Astrocyte (in vitro differentiated cells and primary cell): Measurements from ENCODE around the gene CLTCL1. TPM values are rescaled to one million over a fixed set of nuclear protein-coding genes. Genes with fewer than 3 reads are reported as not detected.

Source experiments
- DNase-seq: peaks from one replicate; pipeline ENCODE4 v3.0.0-alpha.2; 2010; ENCODE audit warnings: low read depth
- FAIRE-seq: peaks from 2 replicates; lab custom pipeline; 2011; peaks lifted over from hg19 to GRCh38; lab: Jason Lieb, UNC
- H2AFZ ChIP-seq: 2 replicates; pipeline ENCODE4 v1.6.0; 2012; ENCODE audit warnings: low read depth, low read length, inconsistent platforms
- H3K27ac ChIP-seq: 2 replicates; pipeline ENCODE4 v1.5.1; 2011; ENCODE audit warnings: low read depth, low read length, inconsistent platforms
- H3K27me3 ChIP-seq: 2 replicates; pipeline ENCODE4 v1.6.0; 2011; ENCODE audit warnings: low read length, inconsistent platforms; ENCODE audit not compliant: insufficient read depth
- H3K36me3 ChIP-seq: 2 replicates; pipeline ENCODE4 v1.5.1; 2011; ENCODE audit warnings: low read length, inconsistent platforms; ENCODE audit not compliant: insufficient read depth
- H3K4me1 ChIP-seq: 2 replicates; pipeline ENCODE4 v1.5.1; 2011; ENCODE audit warnings: low read length, inconsistent platforms; ENCODE audit not compliant: insufficient read depth
- H3K4me2 ChIP-seq: 2 replicates; pipeline ENCODE4 v1.6.0; 2012; ENCODE audit warnings: low read length, inconsistent platforms
- H3K4me3 ChIP-seq: 2 replicates; pipeline ENCODE4 v1.5.1; 2011; ENCODE audit warnings: low read depth, mild to moderate bottlenecking, low read length, inconsistent platforms; ENCODE audit not compliant: insufficient read depth
- H3K79me2 ChIP-seq: 2 replicates; pipeline ENCODE4 v1.6.0; 2012; ENCODE audit warnings: mild to moderate bottlenecking, low read length, inconsistent platforms; ENCODE audit not compliant: insufficient read depth
- H3K9ac ChIP-seq: 2 replicates; pipeline ENCODE4 v1.6.0; 2012; ENCODE audit warnings: mild to moderate bottlenecking, low read length, inconsistent platforms
- H3K9me3 ChIP-seq: 2 replicates; pipeline ENCODE4 v1.5.1; 2012; ENCODE audit warnings: low read depth, mild to moderate bottlenecking, low read length, inconsistent platforms; ENCODE audit not compliant: insufficient read depth
- H4K20me1 ChIP-seq: 2 replicates; pipeline ENCODE4 v1.6.0; 2012; ENCODE audit warnings: low read length, inconsistent platforms; ENCODE audit not compliant: insufficient read depth
- H3K27ac Mint-ChIP-seq: one replicate; pipeline ENCODE4 v1.8.0; 2021; ENCODE audit warnings: mild to moderate bottlenecking, mixed read lengths; ENCODE audit not compliant: unreplicated experiment
- H3K27me3 Mint-ChIP-seq: one replicate; pipeline ENCODE4 v1.8.0; 2021; ENCODE audit warnings: low read depth, mixed read lengths; ENCODE audit not compliant: unreplicated experiment
- H3K36me3 Mint-ChIP-seq: one replicate; pipeline ENCODE4 v1.8.0; 2021; ENCODE audit warnings: low read depth, mixed read lengths; ENCODE audit not compliant: unreplicated experiment
- H3K4me1 Mint-ChIP-seq: one replicate; pipeline ENCODE4 v1.8.0; 2021; ENCODE audit warnings: low read depth, mixed read lengths; ENCODE audit not compliant: unreplicated experiment
- H3K4me3 Mint-ChIP-seq: one replicate; pipeline ENCODE4 v1.8.0; 2021; ENCODE audit warnings: mild to moderate bottlenecking, moderate library complexity, mixed read lengths; ENCODE audit not compliant: unreplicated experiment
- H3K9me3 Mint-ChIP-seq: one replicate; pipeline ENCODE4 v1.8.0; 2021; ENCODE audit warnings: mild to moderate bottlenecking, mixed read lengths; ENCODE audit not compliant: unreplicated experiment
- EZH2 ChIP-seq: IDR thresholded peaks from 2 replicates; pipeline ENCODE4 v1.6.1; 2012; ENCODE audit warnings: mild to moderate bottlenecking, low read length, inconsistent platforms; ENCODE audit not compliant: insufficient read depth
- total RNA-seq: library from RNA; stranded (reverse); gene quantifications from 2 replicates; pipeline ENCODE4 v1.2.1, GENCODE V29; 2021
- TF ChIP-seq, protein P1 (sequence below): IDR thresholded peaks from 2 replicates; pipeline ENCODE4 v1.5.1; 2011; ENCODE audit warnings: low read depth, mild to moderate bottlenecking, inconsistent platforms, low read length, moderate library complexity; ENCODE audit not compliant: insufficient read depth

Gene CLTCL1
- total RNA-seq, 1 donor from 2014 or later: 54.4 TPM

DNA sequence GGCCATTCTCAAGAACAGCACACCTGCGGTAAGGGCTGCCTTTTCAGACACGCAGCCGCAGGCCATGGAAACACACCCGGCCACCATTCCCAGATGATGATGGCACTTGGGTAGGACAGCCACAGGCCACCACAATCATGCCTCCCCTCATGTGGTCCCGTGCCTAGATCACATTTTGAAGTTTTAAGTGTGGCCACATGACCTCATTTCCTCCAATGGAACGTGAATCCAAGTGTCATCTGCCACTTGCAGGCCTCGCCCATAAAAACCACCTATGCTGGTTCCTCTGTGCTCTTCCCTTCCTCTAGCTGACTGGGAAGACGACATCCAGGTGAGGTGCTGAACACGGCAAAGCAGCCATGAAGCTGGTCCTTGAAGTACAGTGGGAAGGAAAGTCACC is 68.4 kb downstream of the CLTCL1 start:
- Mint-ChIP-seq H3K9me3 (no peaks in the 10 kb centered on the region), H3K27me3 (no peaks in the 10 kb centered on the region), H3K36me3 (peaks cover 52% of the 10 kb centered on the region), H3K27ac (no peak overlapping the region), H3K4me3 (peak overlapping the region; percentile 40), H3K4me1 (no peaks in the 10 kb centered on the region)
- Histone ChIP-seq H3K27ac (no peak overlapping the region), H3K9ac (no peak overlapping the region), H3K27me3 (no peaks in the 10 kb centered on the region), H3K4me2 (no peak overlapping the region), H3K4me3 (no peak overlapping the region), H3K9me3 (no peaks in the 10 kb centered on the region), H3K4me1 (no peaks in the 10 kb centered on the region), H3K36me3 (peaks cover 8% of the 10 kb centered on the region), H2AFZ (no peak overlapping the region), H3K79me2 (no peaks in the 10 kb centered on the region), H4K20me1 (no peaks in the 10 kb centered on the region)
- no peak for DNase-seq
- FAIRE-seq: no peak
- TF ChIP-seq EZH2: no peak
- TF ChIP-seq, protein P1, sequence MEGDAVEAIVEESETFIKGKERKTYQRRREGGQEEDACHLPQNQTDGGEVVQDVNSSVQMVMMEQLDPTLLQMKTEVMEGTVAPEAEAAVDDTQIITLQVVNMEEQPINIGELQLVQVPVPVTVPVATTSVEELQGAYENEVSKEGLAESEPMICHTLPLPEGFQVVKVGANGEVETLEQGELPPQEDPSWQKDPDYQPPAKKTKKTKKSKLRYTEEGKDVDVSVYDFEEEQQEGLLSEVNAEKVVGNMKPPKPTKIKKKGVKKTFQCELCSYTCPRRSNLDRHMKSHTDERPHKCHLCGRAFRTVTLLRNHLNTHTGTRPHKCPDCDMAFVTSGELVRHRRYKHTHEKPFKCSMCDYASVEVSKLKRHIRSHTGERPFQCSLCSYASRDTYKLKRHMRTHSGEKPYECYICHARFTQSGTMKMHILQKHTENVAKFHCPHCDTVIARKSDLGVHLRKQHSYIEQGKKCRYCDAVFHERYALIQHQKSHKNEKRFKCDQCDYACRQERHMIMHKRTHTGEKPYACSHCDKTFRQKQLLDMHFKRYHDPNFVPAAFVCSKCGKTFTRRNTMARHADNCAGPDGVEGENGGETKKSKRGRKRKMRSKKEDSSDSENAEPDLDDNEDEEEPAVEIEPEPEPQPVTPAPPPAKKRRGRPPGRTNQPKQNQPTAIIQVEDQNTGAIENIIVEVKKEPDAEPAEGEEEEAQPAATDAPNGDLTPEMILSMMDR: no peak

DNA sequence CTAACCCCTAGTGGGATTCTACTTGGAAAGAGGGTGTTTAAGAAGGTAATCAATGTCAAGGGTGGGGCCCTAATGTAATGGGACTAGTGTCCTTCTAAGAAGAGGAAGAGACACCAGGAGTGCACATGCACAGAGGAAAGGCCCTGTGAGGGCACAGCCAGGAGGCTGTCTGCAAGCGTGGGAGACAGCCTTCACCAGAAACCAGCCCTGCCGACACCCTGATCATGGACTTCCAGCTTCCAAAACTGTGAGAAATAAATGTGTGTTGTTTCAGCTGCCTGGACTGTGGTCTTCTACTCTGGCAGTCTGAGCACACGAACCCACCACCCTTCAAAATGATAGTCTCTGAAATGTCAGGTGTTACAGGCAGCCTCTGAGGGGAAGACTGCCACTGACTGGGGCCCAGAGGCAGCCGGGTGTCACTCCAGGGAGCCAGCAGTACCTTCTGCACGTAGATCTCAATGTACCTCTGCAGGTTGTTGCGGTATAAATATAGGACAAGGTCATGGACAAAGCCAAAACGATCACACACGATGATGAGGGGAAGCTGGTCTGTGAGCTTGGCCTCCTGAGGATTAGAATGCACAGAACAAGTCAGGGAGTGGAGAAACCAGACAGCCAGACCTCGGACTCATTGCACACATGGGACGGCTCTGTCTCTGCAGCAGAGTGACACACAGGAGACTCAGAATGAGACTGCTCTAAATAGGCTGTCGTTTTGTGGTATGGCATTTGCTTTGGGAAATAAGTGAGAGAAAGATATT is 69.1 kb downstream of the CLTCL1 start:
- Mint-ChIP-seq H3K9me3 (no peaks in the 10 kb centered on the region), H3K4me3 (no peak overlapping the region), H3K4me1 (no peaks in the 10 kb centered on the region), H3K27me3 (no peaks in the 10 kb centered on the region), H3K27ac (no peak overlapping the region), H3K36me3 (peaks cover 47% of the 10 kb centered on the region)
- no peak for FAIRE-seq
- Histone ChIP-seq H4K20me1 (no peaks in the 10 kb centered on the region), H3K36me3 (peaks cover 8% of the 10 kb centered on the region), H3K4me3 (no peak overlapping the region), H3K9me3 (no peaks in the 10 kb centered on the region), H3K27me3 (no peaks in the 10 kb centered on the region), H3K9ac (no peak overlapping the region), H2AFZ (no peak overlapping the region), H3K4me1 (no peaks in the 10 kb centered on the region), H3K27ac (no peak overlapping the region), H3K4me2 (no peak overlapping the region), H3K79me2 (no peaks in the 10 kb centered on the region)
- no peak for DNase-seq
- TF ChIP-seq EZH2: no peak
- TF ChIP-seq, protein P1: no peak

DNA sequence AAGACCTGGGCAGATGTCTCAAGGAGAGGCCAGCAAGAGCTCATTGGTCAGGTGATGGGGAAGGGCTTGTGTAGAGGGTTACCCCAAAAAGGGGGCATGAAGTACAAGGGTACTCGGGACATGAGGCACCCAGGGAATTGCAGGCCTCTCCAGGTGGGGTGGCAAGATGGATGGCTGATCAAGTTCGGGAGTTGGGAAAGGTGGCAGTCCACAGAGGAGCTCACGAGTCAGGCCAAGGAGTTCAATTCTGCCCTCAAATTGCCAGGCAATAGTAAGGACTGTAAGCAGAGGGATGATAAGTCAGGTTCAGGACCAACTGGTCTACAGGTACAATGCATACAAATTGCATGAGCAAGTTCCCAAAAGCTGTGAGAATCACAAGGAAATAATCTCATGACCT is 70.7 kb downstream of the CLTCL1 start:
- H3K4me1 ChIP-seq: no peaks in the 10 kb centered on the region
- Mint-ChIP-seq H3K27ac (no peak overlapping the region), H3K27me3 (no peaks in the 10 kb centered on the region), H3K36me3 (peaks cover 58% of the 10 kb centered on the region), H3K9me3 (no peaks in the 10 kb centered on the region), H3K4me1 (no peaks in the 10 kb centered on the region), H3K4me3 (no peak overlapping the region)
- DNase-seq (no peak), FAIRE-seq (no peak)
- no peaks in the 10 kb centered on the region for H3K79me2 ChIP-seq
- H3K4me2 ChIP-seq: no peak overlapping the region
- no peak for TF ChIP-seq EZH2
- TF ChIP-seq, protein P1: no peak
- H3K36me3 ChIP-seq: peaks cover 8% of the 10 kb centered on the region
- H4K20me1 ChIP-seq: no peaks in the 10 kb centered on the region
- no peak overlapping the region for H3K9ac ChIP-seq
- H3K4me3 ChIP-seq: no peak overlapping the region
- H3K27me3 ChIP-seq: no peaks in the 10 kb centered on the region
- H2AFZ ChIP-seq: no peak overlapping the region
- H3K27ac ChIP-seq: no peak overlapping the region
- H3K9me3 ChIP-seq: no peaks in the 10 kb centered on the region
